ENCODE data around the gene FOSB.

- no peak for TF ChIP-seq POLR2A (IDR thresholded peaks at IDR 0.05; ENCODE audit: low read length)
- TF ChIP-seq GATA1 (IDR thresholded peaks at IDR 0.05; ENCODE audit: low read depth, low read length), result no peak
Observed at GRCh38 chr19:45445139-45445538, 22.7 kb upstream of the FOSB start.
